Type B pancreatic cell (in vitro differentiated cells): ENCODE results near the gene HSPA4L. TPM values are rescaled to one million over a fixed set of nuclear protein-coding genes. Genes with fewer than 3 reads are reported as not detected.

ENCODE experiments used
- DNase-seq: peaks from one replicate; pipeline ENCODE4 v3.0.0; 2021; ENCODE audit warnings: mixed read lengths; ENCODE audit not compliant: unreplicated experiment; ENCODE audit errors: extremely low spot score
- H3K27ac Mint-ChIP-seq: 2 replicates; pipeline ENCODE4 v1.8.0; 2021; ENCODE audit warnings: mild to moderate bottlenecking, mixed read lengths
- H3K27me3 Mint-ChIP-seq: 2 replicates; pipeline ENCODE4 v1.8.0; 2021; ENCODE audit warnings: mixed read lengths
- H3K36me3 Mint-ChIP-seq: 2 replicates; pipeline ENCODE4 v1.8.0; 2021; ENCODE audit warnings: mixed read lengths
- H3K4me1 Mint-ChIP-seq: one replicate; pipeline ENCODE4 v1.8.0; 2021; ENCODE audit warnings: mixed read lengths; ENCODE audit not compliant: unreplicated experiment
- H3K4me3 Mint-ChIP-seq: 2 replicates; pipeline ENCODE4 v1.8.0; 2021; ENCODE audit warnings: mild to moderate bottlenecking, mixed read lengths
- H3K9me3 Mint-ChIP-seq: 2 replicates; pipeline ENCODE4 v1.8.0; 2021; ENCODE audit warnings: mixed read lengths
- long read RNA-seq: library from polyadenylated mRNA; unstranded; transcript quantifications from one replicate; pipeline ENCODE4 v2.0.0, GENCODE V29; 2020
- total RNA-seq: library from RNA; stranded (reverse); gene quantifications from 2 replicates; pipeline ENCODE4 v1.2.1, GENCODE V29; 2021; ENCODE audit warnings: low replicate concordance
- TF ChIP-seq, protein P1 (sequence below): fragments of 200-600 bp; sonication (generic); conservative IDR thresholded peaks from 2 replicates; pipeline ENCODE4 v1.5.0; 2021; ENCODE audit warnings: antibody characterized with exemption, mild to moderate bottlenecking

Gene HSPA4L
- 9.7 and 17.2 TPM in 2 replicates for total RNA-seq
- long read RNA-seq, full-length matches to known transcripts = 10 of 112 reads
- long read RNA-seq, partial matches to known transcripts = 91 of 112 reads
- long read RNA-seq, other reads (novel, unspliced or antisense) = 11 of 112 reads

DNA sequence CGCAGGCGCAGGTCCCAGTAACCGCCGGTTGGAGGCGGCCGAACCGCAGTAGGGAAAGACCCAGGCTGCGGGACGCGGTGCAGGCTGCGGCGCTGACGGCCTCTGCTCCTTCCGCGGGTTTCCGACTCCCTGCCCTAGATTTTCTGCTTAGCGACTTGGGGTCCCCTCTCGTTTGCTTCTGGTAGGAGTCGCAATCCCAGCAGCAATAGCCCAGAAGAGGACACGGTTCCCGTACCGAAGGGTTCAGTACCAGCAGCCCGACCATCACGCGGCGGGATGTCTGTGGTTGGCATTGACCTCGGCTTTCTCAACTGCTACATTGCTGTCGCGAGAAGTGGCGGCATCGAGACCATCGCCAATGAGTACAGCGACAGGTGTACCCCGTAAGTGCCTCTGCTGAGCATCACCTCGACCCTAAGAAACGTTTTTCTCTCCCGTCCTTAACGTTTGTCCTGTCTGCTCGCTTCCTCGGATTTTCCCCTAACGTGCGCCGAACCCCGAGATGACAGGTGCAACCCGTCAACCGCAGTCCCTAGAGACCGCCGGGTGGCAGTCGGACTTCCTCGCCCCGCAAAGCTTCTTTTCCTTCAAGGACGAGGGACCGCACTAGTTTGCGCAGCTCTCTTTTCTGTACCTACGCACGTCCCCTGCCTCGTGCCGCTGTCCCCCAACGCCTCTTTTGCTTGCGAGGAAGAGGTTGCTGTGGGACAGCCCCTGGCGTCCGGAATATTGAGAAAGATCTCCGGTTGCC is at the start of gene HSPA4L:
TSS of gene HSPA4L (plus strand) at position 48 of the 751 bp plus-strand sequence. CDS start at position 277, 229 bp downstream.
- Mint-ChIP-seq H3K9me3 (no peaks in the 10 kb centered on the region), H3K4me1 (peaks cover 14% of the 10 kb centered on the region), H3K4me3 (peak within 1 kb of the TSS; percentile 99), H3K27me3 (peaks cover 31% of the 10 kb centered on the region), H3K27ac (peak within 1 kb of the TSS; percentile 98), H3K36me3 (no peaks in the 10 kb centered on the region)
- TF ChIP-seq, protein P1, sequence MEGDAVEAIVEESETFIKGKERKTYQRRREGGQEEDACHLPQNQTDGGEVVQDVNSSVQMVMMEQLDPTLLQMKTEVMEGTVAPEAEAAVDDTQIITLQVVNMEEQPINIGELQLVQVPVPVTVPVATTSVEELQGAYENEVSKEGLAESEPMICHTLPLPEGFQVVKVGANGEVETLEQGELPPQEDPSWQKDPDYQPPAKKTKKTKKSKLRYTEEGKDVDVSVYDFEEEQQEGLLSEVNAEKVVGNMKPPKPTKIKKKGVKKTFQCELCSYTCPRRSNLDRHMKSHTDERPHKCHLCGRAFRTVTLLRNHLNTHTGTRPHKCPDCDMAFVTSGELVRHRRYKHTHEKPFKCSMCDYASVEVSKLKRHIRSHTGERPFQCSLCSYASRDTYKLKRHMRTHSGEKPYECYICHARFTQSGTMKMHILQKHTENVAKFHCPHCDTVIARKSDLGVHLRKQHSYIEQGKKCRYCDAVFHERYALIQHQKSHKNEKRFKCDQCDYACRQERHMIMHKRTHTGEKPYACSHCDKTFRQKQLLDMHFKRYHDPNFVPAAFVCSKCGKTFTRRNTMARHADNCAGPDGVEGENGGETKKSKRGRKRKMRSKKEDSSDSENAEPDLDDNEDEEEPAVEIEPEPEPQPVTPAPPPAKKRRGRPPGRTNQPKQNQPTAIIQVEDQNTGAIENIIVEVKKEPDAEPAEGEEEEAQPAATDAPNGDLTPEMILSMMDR = peak; percentile 60
- DNase-seq = no peak

DNA sequence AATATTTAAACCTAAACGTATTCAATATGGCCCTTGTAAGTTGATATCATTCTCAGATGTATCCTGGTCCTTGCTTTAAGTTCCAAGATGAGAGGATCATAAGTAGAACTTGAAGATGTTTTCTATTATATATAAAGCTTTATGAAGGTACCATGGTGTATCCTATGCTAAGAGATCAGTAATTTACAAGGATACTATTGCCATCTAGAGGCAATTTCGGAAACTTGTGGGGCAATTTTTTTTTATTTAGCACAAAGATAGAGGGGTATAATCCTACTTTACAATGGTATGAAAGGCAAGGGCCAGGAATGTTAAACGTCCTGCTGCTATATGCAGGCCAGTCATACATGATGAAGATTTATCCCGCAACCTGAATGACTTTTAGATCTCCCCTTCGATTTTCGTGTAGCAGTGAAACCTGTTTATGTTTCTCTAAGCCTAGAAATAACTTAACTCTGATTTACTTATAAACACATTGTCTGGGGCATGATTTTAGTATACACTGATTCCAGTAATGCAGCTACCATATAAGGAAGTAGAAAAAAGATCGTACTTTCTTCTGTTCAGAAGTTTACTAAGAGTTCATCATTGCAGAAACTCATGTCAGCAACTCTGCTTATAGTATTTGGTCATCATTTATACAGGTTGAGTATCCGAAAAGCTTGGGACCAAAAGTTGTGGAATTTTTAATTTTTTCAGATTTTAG is 49.3 kb upstream of the HSPA4L start:
- Mint-ChIP-seq H3K4me1 (no peaks in the 10 kb centered on the region), H3K27me3 (no peaks in the 10 kb centered on the region), H3K36me3 (no peaks in the 10 kb centered on the region), H3K27ac (no peak overlapping the region), H3K9me3 (no peaks in the 10 kb centered on the region), H3K4me3 (no peak overlapping the region)
- DNase-seq = no peak
- TF ChIP-seq, protein P1 = peak; percentile 79

DNA sequence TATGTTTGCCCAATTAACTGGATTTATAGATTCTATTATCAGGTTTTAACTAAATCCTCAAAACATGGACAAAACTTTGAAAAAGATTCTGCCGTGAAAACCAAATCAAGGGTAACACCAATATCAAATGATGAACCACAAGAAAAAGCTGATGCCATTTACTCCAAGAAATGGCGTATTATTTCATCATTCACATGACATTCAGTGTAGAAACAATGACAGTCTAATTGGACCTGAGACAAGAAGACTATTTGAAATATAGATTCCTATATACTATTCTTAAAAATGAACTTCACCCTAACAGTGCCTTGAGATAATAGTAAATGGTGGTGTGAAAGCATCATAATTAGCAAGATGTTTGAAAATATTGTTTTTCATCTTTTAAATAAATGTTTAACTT is 47.1 kb upstream of the HSPA4L start:
- TF ChIP-seq, protein P1 = no peak
- Mint-ChIP-seq H3K9me3 (no peaks in the 10 kb centered on the region), H3K36me3 (no peaks in the 10 kb centered on the region), H3K4me1 (no peaks in the 10 kb centered on the region), H3K27me3 (no peaks in the 10 kb centered on the region), H3K27ac (no peak overlapping the region), H3K4me3 (no peak overlapping the region)
- no peak for DNase-seq

DNA sequence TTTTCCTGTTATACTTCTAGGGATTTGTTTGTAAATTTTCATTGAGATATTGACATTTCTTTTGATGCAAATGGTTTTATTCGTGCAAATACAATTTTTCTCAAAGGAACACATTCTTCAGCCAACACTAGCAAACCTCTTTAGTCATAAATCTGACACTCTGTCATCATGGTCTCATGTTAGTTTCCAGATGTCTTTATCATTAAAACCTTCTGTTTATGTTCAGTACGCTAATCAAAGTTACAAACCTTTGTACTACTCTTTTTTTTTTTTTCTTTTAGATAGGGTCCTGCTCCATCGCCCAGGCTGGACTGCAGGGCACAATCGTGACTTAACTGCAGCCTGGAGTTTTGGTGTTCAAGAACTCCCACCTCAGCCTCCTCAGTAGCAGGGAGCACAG is 44.8 kb upstream of the HSPA4L start:
- Mint-ChIP-seq H3K36me3 (no peaks in the 10 kb centered on the region), H3K9me3 (peaks cover 8% of the 10 kb centered on the region), H3K4me3 (no peak overlapping the region), H3K27me3 (no peaks in the 10 kb centered on the region), H3K4me1 (no peaks in the 10 kb centered on the region), H3K27ac (no peak overlapping the region)
- no peak for DNase-seq
- TF ChIP-seq, protein P1 = no peak

DNA sequence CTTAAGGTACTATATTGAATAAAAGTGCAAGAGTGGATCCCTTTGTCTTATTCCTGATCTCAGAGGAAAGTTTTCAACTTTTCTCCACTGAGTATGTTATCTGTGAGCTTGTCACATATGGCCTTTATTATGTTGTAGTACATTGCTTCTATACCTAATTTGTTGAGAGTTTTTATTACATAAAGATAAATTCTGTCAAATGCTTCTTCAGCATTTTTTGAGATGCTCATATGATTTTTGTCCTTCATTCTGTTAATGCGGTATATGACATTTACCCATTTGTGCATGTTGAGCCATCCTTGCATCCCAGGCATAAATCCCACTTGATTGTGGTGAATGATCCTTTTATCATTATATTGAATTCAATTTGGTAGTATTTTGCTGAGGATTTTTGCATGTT is 40.9 kb upstream of the HSPA4L start:
- H3K27me3 Mint-ChIP-seq = peaks cover 4% of the 10 kb centered on the region
- peaks cover 8% of the 10 kb centered on the region for H3K9me3 Mint-ChIP-seq
- H3K27ac Mint-ChIP-seq = no peak overlapping the region

More for the DNA sequence above, 40.9 kb upstream of the HSPA4L start:
- no peak for DNase-seq
- Mint-ChIP-seq H3K4me3 (no peak overlapping the region), H3K4me1 (no peaks in the 10 kb centered on the region), H3K36me3 (no peaks in the 10 kb centered on the region)
- TF ChIP-seq, protein P1 = no peak
